NCI-H2196 treated with DMSO at 0.1 percent for 48 hours (cell line): ENCODE measurements around the gene CAMSAP1.

Experiments used
- DNase-seq: peaks from one replicate; lab custom pipeline; 2025; ENCODE audit not compliant: unreplicated experiment; lab: John Stamatoyannopoulos, UW

CAMSAP1 gene

DNA sequence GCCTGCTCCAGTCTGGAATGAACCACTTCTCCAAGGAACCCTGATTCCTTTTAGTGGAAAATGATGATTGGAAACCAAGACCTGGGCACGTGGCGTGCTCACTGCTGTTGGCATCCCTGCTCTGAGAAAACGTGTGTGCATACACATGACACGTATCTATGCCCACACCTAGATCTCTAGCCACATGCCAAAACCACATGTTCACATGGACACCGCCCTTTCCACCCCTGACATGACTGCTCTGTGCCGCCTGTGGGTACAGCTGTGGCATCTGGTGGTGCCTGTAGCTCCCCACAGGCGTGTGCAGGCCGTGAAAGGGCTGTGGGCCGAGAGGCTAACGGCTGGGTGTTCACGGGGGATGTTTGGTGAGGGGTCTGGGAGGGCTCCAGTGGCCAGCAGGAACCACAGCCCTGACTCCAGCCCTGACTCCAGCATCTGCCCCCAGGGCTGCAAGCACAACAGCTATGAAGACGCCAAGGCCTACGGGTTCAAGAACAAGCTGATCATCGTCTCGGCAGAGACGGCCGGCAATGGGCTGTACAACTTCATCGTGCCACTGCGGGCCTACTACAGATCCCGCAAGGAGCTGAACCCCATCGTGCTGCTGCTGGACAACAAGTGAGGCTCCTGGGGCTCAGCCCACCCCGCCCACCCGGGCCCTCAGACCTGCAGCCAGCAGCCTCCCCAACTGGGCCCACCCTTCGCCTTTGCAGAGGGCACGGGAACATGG lies 130.3 kb downstream of the CAMSAP1 start:
- no peak for DNase-seq

DNA sequence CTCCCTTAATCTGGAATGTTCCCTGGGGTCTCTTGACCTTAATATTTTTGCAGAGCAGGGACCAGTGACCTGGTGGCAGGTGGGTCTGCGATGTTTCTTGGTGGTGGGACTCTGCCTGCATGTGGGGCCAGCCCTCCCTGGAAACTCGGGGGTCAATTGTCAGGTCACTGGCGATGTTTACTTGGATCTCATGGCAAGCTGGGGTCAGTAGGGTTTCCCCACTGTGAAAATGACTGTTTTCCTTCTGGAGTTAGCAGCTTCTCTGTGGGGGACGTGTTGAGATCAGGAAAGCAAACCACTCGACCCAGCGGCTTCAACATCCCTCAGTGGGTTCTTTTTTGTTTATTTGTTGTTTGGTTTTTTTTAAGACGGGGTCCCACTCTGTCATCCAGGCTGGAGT lies 131.4 kb downstream of the CAMSAP1 start:
- no peak for DNase-seq

DNA sequence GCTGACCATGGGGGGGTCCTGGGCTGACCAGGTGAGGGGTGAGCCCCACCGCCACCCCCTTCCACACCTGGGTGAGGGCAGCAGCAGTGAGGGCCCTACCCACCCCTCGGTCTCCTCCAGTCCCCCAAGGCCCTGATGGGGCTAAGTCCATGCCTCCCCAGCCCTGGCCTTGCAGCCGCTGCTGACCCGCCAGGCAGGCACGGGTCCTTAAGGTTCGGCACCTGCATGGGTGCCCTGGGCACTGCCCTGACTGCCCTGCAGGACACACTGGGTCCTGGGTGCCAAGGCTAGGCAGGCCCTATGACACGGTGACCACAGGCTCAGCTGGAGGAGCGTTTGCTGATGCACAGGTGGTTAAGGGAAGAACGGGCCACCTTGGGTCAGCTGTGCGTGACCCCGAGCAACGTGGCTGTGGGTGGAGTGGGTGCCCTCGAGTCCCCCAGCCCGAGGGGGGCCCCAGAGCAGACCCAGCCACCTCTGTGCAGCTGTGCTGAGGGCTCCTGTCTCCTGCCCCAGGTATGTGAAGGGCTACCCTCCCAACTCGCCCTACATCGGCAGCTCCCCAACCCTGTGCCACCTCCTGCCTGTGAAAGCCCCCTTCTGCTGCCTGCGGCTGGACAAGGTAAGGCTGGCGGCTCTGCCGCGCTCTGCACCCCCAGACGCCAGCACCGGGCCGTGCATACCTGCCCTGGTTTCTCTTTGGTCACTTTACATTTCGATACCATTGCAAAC lies 132.4 kb downstream of the CAMSAP1 start:
- no peak for DNase-seq

- DNase-seq = no peak
These were observed 133.1 kb downstream of the CAMSAP1 start for GRCh38 chr9:135774239-135774747.

DNA sequence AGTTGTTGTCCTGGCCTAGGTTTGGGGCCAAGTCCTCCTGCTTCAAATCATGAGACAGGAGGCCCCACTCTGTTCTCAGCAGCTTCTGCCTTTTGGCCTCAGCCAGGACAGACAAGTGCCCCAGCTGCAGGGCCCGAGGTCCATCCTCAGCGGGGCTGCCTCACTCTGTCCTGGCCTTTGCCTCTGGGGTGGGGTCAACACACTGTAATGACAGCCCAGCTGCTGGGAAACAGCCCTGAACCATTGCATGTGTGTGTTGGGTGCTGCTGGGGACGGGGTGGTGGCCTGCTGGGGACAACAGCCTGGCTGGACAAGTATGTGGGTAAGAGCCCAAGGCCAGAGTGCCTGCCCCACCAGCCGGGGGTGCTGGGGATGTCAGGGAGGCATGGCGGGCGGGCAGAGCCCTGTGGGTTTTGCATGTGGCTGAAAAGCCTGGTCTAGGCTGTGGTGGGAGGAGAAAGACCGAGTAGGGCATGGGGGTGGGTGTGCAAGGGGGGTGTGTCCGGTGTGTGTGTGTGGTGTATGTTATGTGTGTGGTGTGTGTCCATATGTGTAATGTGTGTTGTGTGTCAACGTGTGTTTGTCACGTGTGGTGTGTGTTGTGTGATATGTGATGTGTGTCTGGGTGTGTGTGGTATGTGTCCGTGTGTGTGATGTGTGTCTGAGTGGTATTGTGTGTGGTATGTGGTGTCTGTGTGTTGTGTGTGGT lies 133.7 kb downstream of the CAMSAP1 start:
- no peak for DNase-seq

DNA sequence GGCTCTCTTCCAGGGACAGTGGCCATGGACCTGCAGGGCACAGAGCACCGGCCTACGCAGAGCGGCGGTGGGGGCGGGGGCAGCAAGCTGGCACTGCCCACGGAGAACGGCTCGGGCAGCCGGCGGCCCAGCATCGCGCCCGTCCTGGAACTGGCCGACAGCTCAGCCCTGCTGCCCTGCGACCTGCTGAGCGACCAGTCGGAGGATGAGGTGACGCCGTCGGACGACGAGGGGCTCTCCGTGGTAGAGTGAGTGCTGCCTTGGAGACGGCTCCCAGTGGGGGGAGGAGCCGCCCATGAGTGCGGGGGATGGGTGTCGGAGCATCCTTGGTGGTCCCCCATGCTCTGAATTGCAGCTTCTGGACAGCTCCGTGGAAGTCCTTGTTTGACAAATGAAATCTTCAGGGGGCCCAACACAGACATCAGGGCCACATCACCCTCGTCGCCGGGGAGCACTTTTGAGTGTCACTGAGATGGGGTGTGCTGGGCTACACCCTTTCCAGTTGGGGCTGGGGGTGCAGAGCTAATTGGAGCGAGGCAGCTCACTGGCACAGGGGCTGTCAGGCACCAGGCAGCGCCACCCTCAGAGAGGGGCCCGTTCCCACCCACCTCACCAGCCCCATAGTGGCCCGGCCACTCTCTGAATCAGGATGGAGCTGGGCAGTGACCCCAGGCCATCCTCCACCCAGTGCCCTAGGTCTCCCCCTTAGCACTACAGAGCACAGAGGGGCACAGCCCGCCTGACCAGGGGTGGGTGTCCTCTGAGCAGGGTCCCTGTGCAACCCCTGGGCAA lies 134.4 kb downstream of the CAMSAP1 start:
- DNase-seq = no peak

- no peak for DNase-seq
These were observed 135.2 kb downstream of the CAMSAP1 start for GRCh38 chr9:135772056-135772646.

- no peak for DNase-seq
These were observed 135.8 kb downstream of the CAMSAP1 start for GRCh38 chr9:135771401-135772051.

GRCh38 chr9:135770771-135771170 lies 136.6 kb downstream of the CAMSAP1 start:
- DNase-seq = no peak

- DNase-seq = no peak
These were observed 137.2 kb downstream of the CAMSAP1 start for GRCh38 chr9:135770203-135770535.

DNA sequence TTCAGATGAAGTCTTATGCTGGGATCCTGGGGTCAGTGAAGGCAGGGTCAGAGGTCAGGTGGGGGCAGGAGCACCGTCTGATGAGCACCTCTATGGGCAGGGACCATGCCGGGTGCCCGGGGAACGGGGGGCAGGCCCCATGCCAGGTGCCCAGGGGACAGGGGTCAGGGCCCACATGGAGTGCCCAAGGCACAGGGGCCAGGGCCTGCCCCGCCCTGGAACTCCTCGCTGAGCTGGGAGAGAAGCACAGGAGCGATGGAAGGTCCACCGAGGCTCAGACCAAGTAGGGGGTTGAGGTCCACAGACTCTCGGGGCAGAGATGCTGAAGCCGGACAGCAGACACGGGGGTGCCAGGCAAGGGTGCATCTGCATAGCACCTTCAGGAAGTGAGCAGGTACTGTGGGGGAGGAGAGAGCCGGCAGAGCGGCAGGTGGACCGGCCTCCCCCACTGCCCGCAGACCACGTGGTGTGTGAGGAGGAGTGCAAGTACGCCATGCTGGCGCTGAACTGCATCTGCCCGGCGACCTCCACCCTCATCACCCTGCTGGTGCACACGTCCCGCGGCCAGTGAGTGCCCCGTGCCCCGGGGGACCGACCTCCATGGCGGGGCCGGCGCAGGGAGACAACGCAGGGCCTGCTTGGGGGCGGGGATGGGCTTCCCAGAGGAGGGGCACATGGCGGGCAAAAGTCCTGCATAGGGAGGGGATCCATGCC lies 137.7 kb downstream of the CAMSAP1 start:
- peak; percentile 22 for DNase-seq

- DNase-seq = no peak
These were observed 138.7 kb downstream of the CAMSAP1 start for GRCh38 chr9:135768516-135769218.

GRCh38 chr9:135766707-135767106 lies 140.6 kb downstream of the CAMSAP1 start:
- DNase-seq = no peak

DNA sequence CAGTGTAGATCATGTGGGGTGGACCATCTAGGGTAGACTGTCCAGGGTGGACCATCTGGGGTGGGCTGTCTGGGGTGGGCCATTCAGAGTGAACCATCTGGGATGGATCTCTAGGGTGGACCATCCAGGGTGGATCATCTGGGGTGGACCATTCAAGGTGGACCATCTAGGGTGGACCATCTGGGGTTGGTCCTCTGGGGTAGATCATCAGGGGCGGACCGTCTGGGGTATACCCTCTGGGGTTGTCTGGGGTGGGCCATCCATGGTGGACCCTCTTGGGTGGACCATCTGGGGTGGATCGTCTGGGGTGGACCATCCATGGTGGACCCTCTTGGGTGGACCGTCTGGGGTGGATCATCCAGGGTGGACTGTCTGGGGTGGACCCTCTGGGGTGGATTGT lies 141.1 kb downstream of the CAMSAP1 start:
- no peak for DNase-seq

DNA sequence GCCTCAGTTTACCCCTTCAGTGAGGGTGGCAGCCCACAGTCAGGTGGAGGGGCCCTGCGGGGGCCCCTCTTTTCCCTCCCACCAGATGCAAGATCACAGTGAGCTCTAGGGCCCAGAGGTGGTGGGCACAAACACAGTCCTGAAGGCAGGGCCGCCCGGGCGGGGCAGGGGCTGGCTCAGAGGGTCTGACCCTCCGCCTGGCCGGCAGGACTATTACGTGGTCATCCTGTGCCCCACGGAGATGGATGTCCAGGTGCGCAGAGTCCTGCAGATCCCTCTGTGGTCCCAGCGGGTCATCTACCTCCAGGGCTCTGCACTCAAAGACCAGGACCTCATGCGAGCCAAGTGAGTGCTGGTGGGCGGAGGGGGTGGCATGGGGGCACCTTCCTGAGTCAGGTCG lies 141.9 kb downstream of the CAMSAP1 start:
- no peak for DNase-seq

DNA sequence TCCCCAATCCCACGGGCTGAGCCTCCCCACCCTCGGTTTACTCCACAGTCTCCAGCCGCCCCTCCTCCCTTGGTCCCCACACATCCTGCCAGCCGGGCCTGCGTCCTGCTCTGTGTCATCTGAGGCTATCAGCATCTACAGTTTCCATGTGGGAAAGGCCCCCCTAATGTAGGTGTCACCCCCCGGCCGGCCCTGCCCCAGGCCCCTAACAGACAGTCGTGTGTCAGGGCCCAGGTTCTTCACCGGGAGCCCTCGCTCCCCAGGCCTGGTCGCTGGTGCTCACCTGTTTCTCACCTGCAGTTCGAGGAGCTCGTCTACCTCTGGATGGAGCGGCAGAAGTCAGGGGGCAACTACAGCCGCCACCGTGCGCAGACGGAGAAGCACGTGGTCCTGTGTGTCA lies 142.6 kb downstream of the CAMSAP1 start:
- no peak for DNase-seq

- no peak for DNase-seq
These were observed 143.5 kb downstream of the CAMSAP1 start for GRCh38 chr9:135763716-135764446.

DNA sequence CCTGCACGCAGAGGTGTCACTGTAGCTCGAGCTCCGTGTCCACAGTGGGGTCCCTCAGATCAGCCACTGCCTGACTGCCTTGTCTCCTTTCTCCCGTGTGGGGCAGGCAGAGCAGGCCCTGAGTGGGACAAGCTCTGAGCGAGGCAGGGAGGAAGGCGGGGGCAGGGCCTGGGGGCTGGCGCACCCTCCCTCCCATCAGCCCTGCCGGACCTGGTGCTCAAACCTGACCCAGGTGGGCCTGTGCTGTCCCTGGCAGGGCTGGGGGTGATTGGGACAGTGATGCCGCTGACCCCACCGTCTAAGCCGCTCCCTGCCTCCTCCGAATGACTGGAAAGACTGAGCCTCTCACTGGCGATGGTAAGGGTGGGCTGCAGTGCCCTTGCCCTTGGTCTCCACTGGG lies 144.4 kb downstream of the CAMSAP1 start:
- DNase-seq = no peak
